Mesodermal cell (in vitro differentiated cells): ENCODE data around the gene OR1F1.
"Not testable (repeated sequence)": the region's sequence is repeated elsewhere in the genome, so short reads cannot be mapped to it uniquely, and the experiment has no call there.

Source experiments
- H3K27ac ChIP-seq: 2 replicates; pipeline ENCODE4 v1.7.0; 2013; ENCODE audit warnings: mild to moderate bottlenecking, low read depth, low read length, moderate library complexity; ENCODE audit not compliant: severe bottlenecking
- H3K36me3 ChIP-seq: 2 replicates; pipeline ENCODE4 v1.7.1; 2013; ENCODE audit warnings: mild to moderate bottlenecking, low read length, moderate library complexity; ENCODE audit not compliant: control insufficient read depth, insufficient read depth
- H3K4me1 ChIP-seq: one replicate; pipeline ENCODE4 v1.7.1; 2013; ENCODE audit warnings: mild to moderate bottlenecking, low read length; ENCODE audit not compliant: insufficient read depth, control insufficient read depth, poor library complexity, severe bottlenecking
- H3K4me3 ChIP-seq: 2 replicates; pipeline ENCODE4 v1.7.0; 2013; ENCODE audit warnings: low read length, control low read depth, mild to moderate bottlenecking; ENCODE audit not compliant: insufficient read depth, poor library complexity, severe bottlenecking; ENCODE audit errors: extremely low read depth
- H3K9me3 ChIP-seq: 2 replicates; pipeline ENCODE4 v1.7.1; 2013; ENCODE audit warnings: mild to moderate bottlenecking, low read length, moderate library complexity; ENCODE audit not compliant: control insufficient read depth
- WGBS, 2 experiments: methylation state at CpG; one replicate each; pipeline ENCODE4 v1.1.5; 2013; ENCODE audit warnings: missing lambda C conversion rate in 2 of 2; ENCODE audit not compliant: insufficient coverage in 2 of 2; 5-methylcytosine and 5-hydroxymethylcytosine counted together

OR1F1 gene

GRCh38 chr16:3192476-3193019 lies 4.5 kb downstream of the OR1F1 start:
- no peaks in the 10 kb centered on the region for H3K4me1 ChIP-seq
- no peaks in the 10 kb centered on the region for H3K36me3 ChIP-seq
- H3K4me3 ChIP-seq: no peak overlapping the region
- H3K9me3 ChIP-seq: no peaks in the 10 kb centered on the region
- 82 to 85% methylated on average over 32 to 33 of the region's 36 CpGs for WGBS, 2 experiments
- no peak overlapping the region for H3K27ac ChIP-seq

GRCh38 chr16:3193221-3194212 lies 5.5 kb downstream of the OR1F1 start:
- no peak overlapping the region for H3K27ac ChIP-seq
- no peaks in the 10 kb centered on the region for H3K4me1 ChIP-seq

DNA sequence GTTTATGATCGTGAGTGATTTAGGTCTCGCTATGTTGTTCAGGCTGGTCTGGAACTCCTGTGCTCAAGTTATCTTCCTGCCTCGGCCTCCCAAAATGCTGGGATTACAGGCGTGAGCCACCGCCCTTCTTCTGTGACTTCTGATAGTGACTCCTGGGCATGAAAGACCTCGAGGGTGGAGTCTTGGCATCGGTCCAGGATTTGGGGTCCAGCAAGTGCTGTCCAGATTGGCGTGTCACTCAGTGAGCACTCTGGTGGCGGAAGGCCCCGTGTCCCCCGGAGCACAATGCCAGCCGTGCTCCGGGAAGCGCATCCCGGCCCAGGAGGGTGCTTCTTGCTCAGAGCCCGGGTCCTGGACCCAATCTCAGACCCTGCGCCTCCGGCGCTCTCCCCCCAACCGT lies 6.8 kb downstream of the OR1F1 start:
- no peaks in the 10 kb centered on the region for H3K4me1 ChIP-seq
- H3K4me3 ChIP-seq: no peak overlapping the region
- no peaks in the 10 kb centered on the region for H3K36me3 ChIP-seq
- WGBS, 2 experiments: 90 to 92% methylated on average over 19 to 20 of the region's 20 CpGs
- no peak overlapping the region for H3K27ac ChIP-seq
- no peaks in the 10 kb centered on the region for H3K9me3 ChIP-seq

More at GRCh38 chr16:3193221-3194212, 5.5 kb downstream of the OR1F1 start:
- H3K36me3 ChIP-seq: no peaks in the 10 kb centered on the region
- H3K4me3 ChIP-seq: no peak overlapping the region
- WGBS, 2 experiments: 80 to 86% methylated on average over 45 to 46 of the region's 49 CpGs
- no peaks in the 10 kb centered on the region for H3K9me3 ChIP-seq

DNA sequence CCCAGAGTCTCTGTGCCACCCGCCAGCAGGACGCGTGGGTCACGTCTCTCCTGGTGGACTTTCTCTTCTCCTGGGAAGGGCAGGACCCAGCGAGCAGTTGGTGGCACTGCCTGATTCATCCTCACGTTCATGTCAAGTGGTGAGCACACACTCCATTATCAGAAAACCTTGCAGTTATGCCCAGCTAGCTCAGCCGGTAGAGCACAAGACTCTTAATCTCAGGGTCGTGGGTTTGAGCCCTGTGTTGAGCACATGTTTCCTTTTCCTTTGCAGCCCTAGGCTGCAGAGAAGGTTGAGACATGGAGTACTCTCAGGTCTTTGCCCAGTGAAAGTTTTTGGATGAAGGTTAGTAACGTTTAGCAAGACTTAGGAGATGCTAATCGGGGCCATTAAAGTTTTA lies 8.0 kb downstream of the OR1F1 start:
- 56 to 57% methylated on average over 8 of the region's 10 CpGs for WGBS, 2 experiments
- no peaks in the 10 kb centered on the region for H3K36me3 ChIP-seq
- H3K4me3 ChIP-seq: no peak overlapping the region
- H3K9me3 ChIP-seq: no peaks in the 10 kb centered on the region
- H3K4me1 ChIP-seq: no peaks in the 10 kb centered on the region
- no peak overlapping the region for H3K27ac ChIP-seq

GRCh38 chr16:3197694-3198333 lies 9.8 kb downstream of the OR1F1 start:
- H3K4me1 ChIP-seq, H3K9me3 ChIP-seq, H3K4me3 ChIP-seq, H3K27ac ChIP-seq, H3K36me3 ChIP-seq: not testable (repeated sequence)
- WGBS, 2 experiments: 41 to 50% methylated on average over 3 of the region's 3 CpGs

DNA sequence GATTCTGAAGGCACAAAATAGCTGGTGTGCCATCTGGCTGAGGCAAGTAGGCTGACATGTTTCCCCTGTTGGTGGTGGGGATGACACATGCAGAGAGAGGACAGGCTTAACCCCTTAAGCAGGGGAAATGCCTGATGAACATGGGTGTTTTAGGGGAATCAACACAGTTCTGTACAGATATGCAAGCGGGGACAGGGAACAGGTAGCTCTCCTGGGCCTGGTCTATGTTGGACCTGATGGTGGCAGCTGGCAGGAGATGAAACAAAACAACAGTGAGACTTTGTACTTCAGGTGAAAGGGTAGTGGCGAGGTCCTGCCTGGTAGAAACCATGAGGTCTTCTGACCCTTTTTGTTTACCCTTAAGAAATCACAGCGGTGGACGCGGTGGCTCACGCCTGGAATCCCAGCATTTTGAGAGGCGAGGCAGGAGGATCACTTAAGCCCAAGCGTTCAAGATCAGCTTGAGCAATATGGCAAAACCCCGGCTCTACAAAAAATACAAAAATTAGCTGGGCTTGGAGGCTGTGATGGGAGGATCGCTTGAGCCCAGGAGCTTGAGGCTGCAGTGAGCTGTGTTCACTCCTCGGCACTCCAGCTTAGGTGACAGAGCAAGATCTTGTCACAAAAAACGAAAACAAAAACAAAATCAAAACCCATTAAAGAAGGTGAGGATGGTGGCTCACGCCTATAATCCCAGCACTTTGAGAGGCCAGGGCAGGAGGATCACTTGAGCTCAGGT lies 10.5 kb downstream of the OR1F1 start:
- Histone ChIP-seq H3K27ac (no peak overlapping the region), H3K9me3 (no peaks in the 10 kb centered on the region), H3K4me1 (no peaks in the 10 kb centered on the region), H3K36me3 (no peaks in the 10 kb centered on the region), H3K4me3 (no peak overlapping the region)
- 86 to 90% methylated on average over 9 to 11 of the region's 13 CpGs for WGBS, 2 experiments

- no peaks in the 10 kb centered on the region for H3K4me1 ChIP-seq
- WGBS, 2 experiments: 65 to 80% methylated on average over 6 of the region's 6 CpGs
- no peak overlapping the region for H3K27ac ChIP-seq
- H3K9me3 ChIP-seq: peaks cover 19% of the 10 kb centered on the region
- no peak overlapping the region for H3K4me3 ChIP-seq
- no peaks in the 10 kb centered on the region for H3K36me3 ChIP-seq
Observed at GRCh38 chr16:3202903-3203539, 15.0 kb downstream of the OR1F1 start.

DNA sequence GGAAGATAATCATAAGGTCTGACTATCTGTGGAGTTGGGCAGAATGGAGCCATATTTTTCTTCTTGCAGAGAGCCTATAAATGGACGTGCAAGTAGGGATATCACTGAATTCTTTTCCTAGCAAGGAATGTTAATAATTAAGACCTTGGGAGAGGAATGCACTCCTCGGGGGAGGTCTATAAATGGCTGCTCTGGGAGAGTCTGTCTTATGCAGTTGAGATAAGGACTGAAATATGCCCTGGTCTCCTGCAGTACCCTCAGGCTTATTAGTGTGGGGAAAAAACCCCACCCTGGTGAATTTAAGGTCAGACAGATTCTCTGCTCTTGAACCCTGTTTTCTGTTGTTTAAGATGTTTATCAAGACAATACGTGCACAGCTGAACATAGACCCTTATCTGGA lies 17.9 kb downstream of the OR1F1 start:
- peaks cover 25% of the 10 kb centered on the region for H3K9me3 ChIP-seq
- 57 to 63% methylated on average over 3 of the region's 3 CpGs for WGBS, 2 experiments
- H3K27ac ChIP-seq, H3K36me3 ChIP-seq, H3K4me3 ChIP-seq, H3K4me1 ChIP-seq: not testable (repeated sequence)

DNA sequence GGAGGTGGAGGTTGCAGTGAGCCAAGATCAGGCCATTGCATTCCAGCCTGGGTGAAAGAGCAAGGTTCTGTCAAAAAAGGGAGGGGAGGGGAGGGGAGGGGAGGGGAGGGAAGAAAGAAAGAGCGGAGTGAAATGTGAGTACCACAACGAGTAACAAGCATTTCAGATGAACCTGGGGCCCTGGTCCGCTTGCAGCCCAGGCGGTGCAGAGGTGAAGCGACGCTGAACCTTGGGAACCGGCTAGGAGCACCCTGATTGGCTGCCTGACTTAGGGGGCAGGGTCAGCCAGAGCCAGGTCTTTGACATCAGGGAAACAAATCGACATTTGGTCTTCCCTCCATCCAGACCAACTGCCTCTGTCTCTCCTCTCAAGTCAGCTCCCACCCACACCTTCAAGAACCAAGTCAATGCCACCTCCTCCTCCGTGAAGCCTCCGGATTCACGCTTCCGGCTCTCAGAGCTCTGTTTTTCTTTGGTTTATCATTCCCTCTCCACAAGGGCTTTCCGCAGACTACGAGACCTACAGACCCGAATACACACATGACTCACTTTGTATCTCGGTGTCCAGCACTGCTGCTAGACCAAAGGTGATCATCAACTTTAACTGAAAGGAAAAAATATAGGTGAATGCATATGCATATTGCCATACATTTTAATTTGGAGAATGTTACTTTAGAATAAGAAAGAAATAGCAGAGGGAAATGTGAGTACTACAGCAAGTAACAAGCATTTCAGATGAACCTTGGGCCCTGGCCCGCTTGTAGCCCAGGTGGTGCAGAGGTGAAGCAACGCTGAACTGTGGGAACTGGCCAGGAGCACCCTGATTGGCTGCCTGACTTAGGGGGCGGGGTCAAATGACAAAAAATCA lies 19.3 kb downstream of the OR1F1 start:
- Histone ChIP-seq H3K4me1 (no peaks in the 10 kb centered on the region), H3K27ac (no peak overlapping the region), H3K36me3 (no peaks in the 10 kb centered on the region), H3K9me3 (peaks cover 30% of the 10 kb centered on the region), H3K4me3 (no peak overlapping the region)
- 65% methylated on average over 11 to 15 of the region's 19 CpGs for WGBS, 2 experiments
